ENCODE results near the gene PLA2G2E. TPM values are rescaled to one million over a fixed set of nuclear protein-coding genes. Genes with fewer than 3 reads are reported as not detected.

The PLA2G2E gene
- total and polyA plus RNA-seq, 4 donors, result not detected

DNA sequence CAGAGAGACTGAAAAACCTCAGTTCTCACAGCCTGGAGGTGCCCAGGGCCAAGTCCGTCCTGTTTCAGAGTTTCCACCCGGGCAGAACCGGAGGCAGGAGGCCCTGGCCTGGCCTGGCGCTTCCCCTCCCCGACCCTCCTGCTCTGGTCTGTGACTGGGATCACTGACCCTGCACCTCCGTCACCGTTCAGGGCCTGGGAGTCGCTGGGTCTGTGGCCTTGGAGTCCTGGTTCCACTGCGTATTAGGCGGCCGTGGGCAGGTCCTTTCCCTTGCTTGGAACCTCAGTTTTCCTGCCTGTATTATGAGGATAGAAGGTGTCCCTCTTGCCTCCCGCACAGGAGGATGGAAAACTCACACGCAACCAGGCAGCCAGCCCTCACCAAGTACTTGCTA lies 533 bp upstream of the PLA2G2E start (continued):
- TF ChIP-seq, protein P1, sequence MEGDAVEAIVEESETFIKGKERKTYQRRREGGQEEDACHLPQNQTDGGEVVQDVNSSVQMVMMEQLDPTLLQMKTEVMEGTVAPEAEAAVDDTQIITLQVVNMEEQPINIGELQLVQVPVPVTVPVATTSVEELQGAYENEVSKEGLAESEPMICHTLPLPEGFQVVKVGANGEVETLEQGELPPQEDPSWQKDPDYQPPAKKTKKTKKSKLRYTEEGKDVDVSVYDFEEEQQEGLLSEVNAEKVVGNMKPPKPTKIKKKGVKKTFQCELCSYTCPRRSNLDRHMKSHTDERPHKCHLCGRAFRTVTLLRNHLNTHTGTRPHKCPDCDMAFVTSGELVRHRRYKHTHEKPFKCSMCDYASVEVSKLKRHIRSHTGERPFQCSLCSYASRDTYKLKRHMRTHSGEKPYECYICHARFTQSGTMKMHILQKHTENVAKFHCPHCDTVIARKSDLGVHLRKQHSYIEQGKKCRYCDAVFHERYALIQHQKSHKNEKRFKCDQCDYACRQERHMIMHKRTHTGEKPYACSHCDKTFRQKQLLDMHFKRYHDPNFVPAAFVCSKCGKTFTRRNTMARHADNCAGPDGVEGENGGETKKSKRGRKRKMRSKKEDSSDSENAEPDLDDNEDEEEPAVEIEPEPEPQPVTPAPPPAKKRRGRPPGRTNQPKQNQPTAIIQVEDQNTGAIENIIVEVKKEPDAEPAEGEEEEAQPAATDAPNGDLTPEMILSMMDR (IDR thresholded peaks at IDR 0.05; ENCODE audit: low read depth, low read length, missing input control), result no peak
- TF ChIP-seq, protein P2, sequence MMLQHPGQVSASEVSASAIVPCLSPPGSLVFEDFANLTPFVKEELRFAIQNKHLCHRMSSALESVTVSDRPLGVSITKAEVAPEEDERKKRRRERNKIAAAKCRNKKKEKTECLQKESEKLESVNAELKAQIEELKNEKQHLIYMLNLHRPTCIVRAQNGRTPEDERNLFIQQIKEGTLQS (IDR thresholded peaks at IDR 0.05), result no peak
- TF ChIP-seq FOXA1 (IDR thresholded peaks at IDR 0.05) (no peak), YY1 (IDR thresholded peaks at IDR 0.05) (no peak), GABPA (IDR thresholded peaks at IDR 0.05 in 1 of 2, conservative IDR thresholded peaks at IDR 0.05 in 1 of 2) (no peak)

DNA sequence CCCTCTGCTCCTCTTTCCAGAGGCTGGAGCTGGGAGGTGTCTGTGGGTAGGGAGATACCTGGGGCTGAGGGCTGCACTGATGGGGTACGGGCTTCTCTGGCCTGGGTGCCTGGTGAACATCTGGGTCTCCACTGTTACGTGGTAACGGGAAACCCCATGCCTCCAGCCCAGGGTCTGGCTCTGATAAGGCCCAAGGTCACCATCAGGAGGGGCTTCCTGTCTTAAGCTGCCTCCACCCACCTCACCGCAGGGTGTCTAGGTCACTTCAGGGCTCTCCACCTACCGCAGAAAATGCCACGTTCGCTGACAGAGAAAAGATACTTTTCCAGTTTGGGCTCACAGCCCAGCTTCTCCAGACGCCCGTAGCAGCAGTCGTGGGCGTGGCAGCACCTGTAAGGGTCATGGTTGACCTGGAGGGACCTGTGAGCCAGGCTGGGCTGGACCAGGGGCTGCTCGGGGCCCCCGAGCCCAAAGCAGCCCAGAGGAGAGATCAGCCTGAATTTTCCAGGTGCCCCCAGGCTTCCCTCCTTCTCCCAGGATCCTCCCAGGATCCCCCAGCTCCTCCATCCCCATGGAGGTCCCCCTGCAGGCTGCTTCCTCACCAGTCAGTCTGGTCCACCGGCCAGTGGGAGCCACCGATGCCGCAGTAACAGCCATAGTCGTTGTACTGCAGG lies 1.3 kb downstream of the PLA2G2E start:
- H3K36me3 ChIP-seq (ENCODE audit: control insufficient read depth in 4 of 4, insufficient read depth in 3 of 4, low read depth in 1 of 4, low read length in 3 of 4), result no peaks in the 10 kb centered on the region
- no peak overlapping the region for H3K27ac ChIP-seq (ENCODE audit: low read depth in 1 of 2, low read length in 2 of 2)
- no peaks in the 10 kb centered on the region for H3K4me1 ChIP-seq (ENCODE audit: control insufficient read depth in 4 of 4, insufficient read depth in 4 of 4, low read length in 3 of 4)
- no peak for DNase-seq (ENCODE audit: low spot score)
- 64% methylated on average over 17 of the region's 17 CpGs for WGBS
- no peak overlapping the region for H3K4me3 ChIP-seq (ENCODE audit: low read depth in 1 of 3, low read length in 3 of 3)
- H3K9me3 ChIP-seq (ENCODE audit: control insufficient read depth in 4 of 4, low read length in 3 of 4), result no peaks in the 10 kb centered on the region
- H3K27me3 ChIP-seq (ENCODE audit: control insufficient read depth in 4 of 4, insufficient read depth in 4 of 4, low read length in 3 of 4), result no peaks in the 10 kb centered on the region
- no peak overlapping the region for H3K9ac ChIP-seq (ENCODE audit: low read depth in 1 of 2, low read length in 2 of 2)
- TF ChIP-seq TAF1 (conservative IDR thresholded peaks at IDR 0.05) (no peak), RXRA (IDR thresholded peaks at IDR 0.05) (no peak), HNF4G (IDR thresholded peaks at IDR 0.05) (no peak), FOXA1 (IDR thresholded peaks at IDR 0.05) (no peak), NR2F2 (IDR thresholded peaks at IDR 0.05) (no peak)
- TF ChIP-seq, protein P3, sequence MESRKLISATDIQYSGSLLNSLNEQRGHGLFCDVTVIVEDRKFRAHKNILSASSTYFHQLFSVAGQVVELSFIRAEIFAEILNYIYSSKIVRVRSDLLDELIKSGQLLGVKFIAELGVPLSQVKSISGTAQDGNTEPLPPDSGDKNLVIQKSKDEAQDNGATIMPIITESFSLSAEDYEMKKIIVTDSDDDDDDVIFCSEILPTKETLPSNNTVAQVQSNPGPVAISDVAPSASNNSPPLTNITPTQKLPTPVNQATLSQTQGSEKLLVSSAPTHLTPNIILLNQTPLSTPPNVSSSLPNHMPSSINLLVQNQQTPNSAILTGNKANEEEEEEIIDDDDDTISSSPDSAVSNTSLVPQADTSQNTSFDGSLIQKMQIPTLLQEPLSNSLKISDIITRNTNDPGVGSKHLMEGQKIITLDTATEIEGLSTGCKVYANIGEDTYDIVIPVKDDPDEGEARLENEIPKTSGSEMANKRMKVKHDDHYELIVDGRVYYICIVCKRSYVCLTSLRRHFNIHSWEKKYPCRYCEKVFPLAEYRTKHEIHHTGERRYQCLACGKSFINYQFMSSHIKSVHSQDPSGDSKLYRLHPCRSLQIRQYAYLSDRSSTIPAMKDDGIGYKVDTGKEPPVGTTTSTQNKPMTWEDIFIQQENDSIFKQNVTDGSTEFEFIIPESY (IDR thresholded peaks at IDR 0.05), result no peak
- TF ChIP-seq, protein P2 (IDR thresholded peaks at IDR 0.05), result no peak
- TF ChIP-seq, protein P1 (IDR thresholded peaks at IDR 0.05; ENCODE audit: low read depth, low read length, missing input control), result no peak

DNA sequence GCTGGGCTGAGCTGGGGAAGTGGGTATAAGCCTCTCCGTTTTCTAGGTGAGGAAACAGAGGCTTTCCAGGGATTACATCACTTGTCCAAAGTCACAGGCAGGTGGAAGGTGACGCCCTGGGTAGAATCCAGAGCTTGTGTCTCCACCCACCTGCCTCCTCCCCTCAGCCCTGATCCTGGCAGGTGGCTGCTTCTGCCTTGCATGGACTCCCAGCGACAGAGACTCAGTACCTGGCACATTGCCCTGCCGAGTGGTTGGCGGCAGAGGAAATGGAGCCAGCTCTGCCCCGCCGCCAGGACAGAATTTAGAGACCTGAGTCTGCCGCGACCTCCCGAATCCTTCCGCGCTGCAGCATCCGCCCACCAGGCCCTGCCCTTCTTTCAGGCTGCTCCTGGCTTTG lies 2.1 kb downstream of the PLA2G2E start:
- no peaks in the 10 kb centered on the region for H3K36me3 ChIP-seq (ENCODE audit: control insufficient read depth in 4 of 4, insufficient read depth in 3 of 4, low read depth in 1 of 4, low read length in 3 of 4)
- DNase-seq (ENCODE audit: low spot score), result no peak
- H3K9me3 ChIP-seq (ENCODE audit: control insufficient read depth in 4 of 4, low read length in 3 of 4), result no peaks in the 10 kb centered on the region
- no peak overlapping the region for H3K27ac ChIP-seq (ENCODE audit: low read depth in 1 of 2, low read length in 2 of 2)
- no peaks in the 10 kb centered on the region for H3K27me3 ChIP-seq (ENCODE audit: control insufficient read depth in 4 of 4, insufficient read depth in 4 of 4, low read length in 3 of 4)
- H3K4me3 ChIP-seq (ENCODE audit: low read depth in 1 of 3, low read length in 3 of 3), result no peak overlapping the region
- H3K9ac ChIP-seq (ENCODE audit: low read depth in 1 of 2, low read length in 2 of 2), result no peak overlapping the region
- no peaks in the 10 kb centered on the region for H3K4me1 ChIP-seq (ENCODE audit: control insufficient read depth in 4 of 4, insufficient read depth in 4 of 4, low read length in 3 of 4)
- 77% methylated on average over 13 of the region's 13 CpGs for WGBS
- TF ChIP-seq, protein P3 (IDR thresholded peaks at IDR 0.05), result no peak
- TF ChIP-seq YY1 (IDR thresholded peaks at IDR 0.05) (no peak), RAD21 (IDR thresholded peaks at IDR 0.05) (no peak), HNF4G (IDR thresholded peaks at IDR 0.05) (no peak)
- TF ChIP-seq, protein P1 (IDR thresholded peaks at IDR 0.05; ENCODE audit: low read depth, low read length, missing input control), result no peak
- TF ChIP-seq, protein P4, sequence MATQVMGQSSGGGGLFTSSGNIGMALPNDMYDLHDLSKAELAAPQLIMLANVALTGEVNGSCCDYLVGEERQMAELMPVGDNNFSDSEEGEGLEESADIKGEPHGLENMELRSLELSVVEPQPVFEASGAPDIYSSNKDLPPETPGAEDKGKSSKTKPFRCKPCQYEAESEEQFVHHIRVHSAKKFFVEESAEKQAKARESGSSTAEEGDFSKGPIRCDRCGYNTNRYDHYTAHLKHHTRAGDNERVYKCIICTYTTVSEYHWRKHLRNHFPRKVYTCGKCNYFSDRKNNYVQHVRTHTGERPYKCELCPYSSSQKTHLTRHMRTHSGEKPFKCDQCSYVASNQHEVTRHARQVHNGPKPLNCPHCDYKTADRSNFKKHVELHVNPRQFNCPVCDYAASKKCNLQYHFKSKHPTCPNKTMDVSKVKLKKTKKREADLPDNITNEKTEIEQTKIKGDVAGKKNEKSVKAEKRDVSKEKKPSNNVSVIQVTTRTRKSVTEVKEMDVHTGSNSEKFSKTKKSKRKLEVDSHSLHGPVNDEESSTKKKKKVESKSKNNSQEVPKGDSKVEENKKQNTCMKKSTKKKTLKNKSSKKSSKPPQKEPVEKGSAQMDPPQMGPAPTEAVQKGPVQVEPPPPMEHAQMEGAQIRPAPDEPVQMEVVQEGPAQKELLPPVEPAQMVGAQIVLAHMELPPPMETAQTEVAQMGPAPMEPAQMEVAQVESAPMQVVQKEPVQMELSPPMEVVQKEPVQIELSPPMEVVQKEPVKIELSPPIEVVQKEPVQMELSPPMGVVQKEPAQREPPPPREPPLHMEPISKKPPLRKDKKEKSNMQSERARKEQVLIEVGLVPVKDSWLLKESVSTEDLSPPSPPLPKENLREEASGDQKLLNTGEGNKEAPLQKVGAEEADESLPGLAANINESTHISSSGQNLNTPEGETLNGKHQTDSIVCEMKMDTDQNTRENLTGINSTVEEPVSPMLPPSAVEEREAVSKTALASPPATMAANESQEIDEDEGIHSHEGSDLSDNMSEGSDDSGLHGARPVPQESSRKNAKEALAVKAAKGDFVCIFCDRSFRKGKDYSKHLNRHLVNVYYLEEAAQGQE (IDR thresholded peaks at IDR 0.05), result no peak
